ENCODE data around the gene DNAJB11.
A peak's percentile ranks its signal among the peaks of the same experiment; 100 is the strongest.
"Not testable (repeated sequence)": the region's sequence is repeated elsewhere in the genome, so short reads cannot be mapped to it uniquely, and the experiment has no call there.

The DNAJB11 gene

DNA sequence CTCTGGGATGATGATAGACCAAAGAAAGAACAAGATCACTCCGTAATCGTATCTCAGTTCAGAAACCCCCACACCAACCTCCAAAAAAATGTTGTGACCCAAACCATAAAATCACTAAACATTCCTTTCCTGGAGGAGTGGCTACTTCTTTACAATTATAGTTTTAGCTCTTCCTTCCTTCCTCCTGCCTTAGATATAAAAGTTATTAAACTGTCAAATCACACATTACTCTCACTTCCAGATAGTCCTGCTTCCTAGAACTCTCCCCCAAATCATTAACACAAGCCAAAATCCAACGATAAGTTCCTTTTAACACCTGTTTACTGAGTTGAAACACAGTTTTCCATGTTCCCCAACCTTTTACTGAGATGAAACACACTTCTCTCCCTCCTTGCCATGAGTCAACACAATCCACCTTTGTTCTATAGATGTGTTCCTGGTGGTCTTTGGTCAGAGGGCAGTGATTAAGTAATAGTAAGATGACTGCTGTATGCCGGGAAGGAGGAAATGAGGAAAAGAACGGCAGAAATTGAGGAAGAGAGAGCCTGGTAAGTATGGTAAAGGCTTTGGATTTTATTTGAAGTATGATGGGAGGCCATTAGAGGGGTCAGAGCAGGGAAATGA lies 18.0 kb upstream of the DNAJB11 start:
- no peak for DNase-seq

DNA sequence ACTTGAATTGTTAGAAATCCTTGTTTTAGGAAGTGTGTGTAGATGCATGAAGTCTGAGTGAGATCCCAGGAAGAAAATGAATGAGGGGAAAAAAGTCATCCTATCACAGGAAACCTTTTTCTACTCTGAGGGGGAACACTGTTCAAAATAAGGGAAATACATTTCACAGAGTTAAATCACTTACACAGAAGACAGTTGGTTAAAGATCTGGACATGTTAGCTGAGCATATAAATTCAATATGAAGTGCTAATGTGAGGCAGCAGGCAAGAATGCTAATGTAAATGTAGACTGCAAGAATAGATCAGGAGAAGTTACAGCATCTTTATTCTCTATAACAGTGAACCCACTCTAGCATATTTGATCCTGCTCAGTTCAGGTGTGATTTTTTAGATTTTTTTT lies 5.9 kb upstream of the DNAJB11 start:
- no peak for DNase-seq

DNA sequence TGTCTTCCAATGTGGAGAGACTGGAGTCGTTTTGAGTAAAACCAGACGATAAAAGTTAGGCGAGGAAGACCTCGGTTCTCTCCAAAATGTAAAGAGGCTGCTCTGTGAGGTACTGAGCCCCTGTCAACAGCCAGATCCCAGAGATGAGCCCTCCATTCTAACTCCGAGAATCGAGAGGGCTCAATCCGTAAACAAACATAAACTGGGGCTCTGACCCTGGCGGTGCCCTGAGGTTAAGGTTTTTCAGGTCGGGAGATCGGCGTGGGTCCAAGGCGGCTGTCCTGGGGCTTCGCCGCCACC lies 3.8 kb upstream of the DNAJB11 start:
- DNase-seq = no peak

DNA sequence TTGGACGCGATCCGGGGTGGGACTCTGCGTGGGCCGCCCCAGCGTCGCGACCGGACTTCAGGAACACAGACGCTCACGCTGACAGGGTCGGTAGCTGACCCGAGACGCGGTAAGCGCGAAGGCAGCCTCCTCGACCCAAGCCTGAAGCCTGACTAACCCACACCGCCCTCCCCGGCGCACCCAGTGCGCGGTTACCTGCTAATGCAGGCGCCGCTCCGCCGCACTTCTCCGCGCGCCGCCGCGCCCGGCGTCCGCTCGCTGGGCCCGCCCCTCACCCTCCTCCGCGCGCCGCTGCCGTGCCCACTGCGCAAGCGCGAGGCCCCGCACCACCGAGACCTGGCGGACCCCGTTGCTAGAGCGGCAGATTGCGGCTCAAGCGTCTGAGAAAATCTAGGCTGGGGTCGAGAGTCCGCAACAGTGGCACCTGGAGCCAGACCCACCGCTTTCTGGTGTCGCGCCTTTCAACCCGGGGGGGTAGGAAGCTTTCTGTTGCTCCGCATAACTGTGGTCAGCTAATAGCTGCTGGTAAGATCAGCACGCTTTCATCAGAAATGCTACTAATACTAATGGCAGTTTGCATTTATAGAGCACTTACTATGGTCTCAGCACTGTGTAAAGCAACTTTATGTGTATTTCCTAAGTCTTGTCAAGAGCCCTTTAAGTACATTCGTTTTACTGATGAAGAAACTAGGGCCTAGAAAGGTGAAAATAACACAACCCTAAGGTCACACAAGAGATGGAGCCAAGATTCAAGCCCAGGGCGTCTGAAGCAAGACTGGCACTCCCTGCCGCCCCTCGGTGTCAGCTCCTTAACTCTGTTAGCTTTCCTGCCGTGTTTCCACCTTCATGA lies 3.2 kb upstream of the DNAJB11 start, which contains the start of gene TBCCD1:
TBCCD1 (minus strand) TSS at position 268 of the 850 bp plus-strand sequence. CDS start 3,010 bp downstream, outside the sequence.
- DNase-seq = peak; percentile 94

DNA sequence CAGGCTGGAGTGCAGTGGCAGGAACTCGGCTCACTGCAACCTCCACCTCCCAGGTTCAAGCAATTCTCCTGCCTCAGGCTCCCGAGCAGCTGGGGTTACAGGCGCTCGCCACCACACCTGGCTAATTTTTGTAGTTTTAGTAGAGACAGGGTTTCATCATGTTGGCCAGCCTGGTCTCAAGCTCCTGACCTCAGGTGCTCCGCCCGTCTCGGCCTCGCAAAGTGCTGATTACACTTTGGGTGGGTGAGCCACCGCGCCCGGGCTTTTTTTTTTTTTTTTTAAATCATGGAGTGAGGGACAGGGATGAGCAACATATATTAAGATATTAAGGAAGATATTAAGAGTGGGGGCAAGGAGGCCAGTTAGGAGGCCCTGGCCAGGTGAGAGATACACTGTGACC lies 1.2 kb upstream of the DNAJB11 start:
- DNase-seq = not testable (repeated sequence)

DNA sequence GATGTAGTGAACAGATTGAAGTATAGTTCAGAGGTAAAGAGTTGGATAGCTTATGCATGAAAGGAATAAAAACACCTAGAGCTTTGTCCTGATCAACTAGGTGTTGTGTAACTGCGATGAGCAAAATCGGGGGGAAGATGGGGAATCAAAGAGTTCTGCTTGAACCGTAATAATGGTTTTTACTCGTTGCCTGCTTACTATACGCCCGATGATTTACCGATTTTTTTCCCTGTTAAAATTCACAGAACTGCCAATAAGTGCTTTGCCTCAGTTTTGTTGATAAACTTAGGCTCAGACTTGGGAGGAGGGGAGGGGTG lies 783 bp upstream of the DNAJB11 start:
- no peak for DNase-seq

DNA sequence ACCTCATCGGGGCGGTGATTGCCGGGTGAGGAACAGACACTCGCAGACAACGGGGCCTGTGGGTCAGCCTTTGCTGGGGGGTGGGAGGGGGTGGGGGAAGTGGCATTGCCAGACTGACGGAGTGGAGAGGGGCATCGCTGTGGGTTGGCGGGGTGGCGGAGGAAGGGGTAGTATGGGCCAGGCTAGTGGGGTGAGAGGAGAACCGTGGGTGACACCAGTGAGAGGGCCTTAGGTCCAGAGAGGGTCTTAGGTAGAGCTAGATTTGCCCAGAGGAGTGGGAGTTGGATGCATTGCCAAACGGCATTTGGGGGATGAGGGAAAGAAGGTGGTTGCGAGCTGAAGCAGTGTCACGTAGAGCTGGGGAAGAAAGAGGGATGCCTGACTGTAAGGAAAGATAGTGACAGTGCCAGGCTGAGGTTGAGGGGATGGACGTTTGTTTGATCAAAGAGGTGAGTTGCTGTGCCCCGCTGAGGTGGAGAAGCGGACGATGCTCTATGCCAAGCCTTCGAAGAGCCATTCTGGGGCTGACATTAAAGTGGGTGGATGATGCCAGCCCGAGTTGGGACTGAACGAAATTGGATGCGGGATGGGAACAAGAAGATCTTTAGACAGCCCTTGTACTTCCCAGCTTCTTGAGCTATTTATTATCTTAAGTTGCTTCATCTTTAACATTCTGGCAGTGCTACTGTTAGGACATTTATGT lies 572 bp downstream of the DNAJB11 start:
- DNase-seq = no peak

DNA sequence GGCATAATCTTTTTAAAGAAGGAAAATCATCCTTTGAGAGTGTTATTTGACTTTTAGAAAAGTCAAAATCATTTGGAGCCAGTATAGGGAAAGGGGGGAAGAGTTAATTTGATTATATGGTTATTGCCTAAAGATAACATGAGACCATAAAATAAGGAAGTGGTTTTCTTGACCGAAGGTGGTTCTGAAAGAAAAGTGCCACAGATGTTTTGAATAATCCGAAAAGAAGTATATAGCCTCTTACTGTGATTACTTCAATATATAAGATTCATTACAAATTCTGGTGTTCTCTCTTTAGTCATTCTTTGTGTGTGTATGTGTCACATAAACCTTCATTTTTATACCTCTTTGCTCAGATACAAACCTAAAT lies 1.1 kb downstream of the DNAJB11 start:
- no peak for DNase-seq

DNA sequence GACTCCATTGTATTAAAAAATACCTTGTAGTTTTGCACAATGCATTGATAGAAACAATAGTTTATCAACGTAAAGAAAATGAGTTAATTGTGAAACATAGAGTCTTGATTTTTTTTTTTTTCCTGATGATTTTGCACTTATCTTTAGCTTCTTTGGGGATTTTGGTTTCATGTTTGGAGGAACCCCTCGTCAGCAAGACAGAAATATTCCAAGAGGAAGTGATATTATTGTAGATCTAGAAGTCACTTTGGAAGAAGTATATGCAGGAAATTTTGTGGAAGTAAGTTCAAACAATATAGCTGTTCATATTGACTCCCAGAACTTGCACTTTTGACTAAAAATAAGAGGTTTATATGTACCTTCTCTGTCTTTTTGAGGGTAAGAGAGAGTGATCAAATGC lies 7.0 kb downstream of the DNAJB11 start:
- no peak for DNase-seq

DNA sequence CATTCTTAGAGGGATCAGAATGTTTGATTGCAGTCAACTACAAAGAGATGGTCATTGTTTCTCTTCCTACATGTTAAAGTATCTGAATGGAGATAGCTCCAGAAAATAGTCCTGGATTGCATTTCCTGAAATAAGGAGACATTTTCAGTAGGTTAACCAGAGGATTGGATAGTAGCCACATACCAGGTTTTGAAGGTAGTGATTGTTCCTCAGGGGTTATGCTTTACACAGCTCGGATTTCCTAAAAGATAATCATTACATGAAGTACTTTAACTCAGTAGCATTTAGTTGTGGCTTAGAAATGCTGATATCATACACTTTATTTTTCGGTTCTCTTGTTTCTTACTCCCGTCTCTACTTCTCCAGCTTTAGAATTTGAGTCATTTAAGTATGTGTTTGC lies 10.3 kb downstream of the DNAJB11 start:
- no peak for DNase-seq

DNA sequence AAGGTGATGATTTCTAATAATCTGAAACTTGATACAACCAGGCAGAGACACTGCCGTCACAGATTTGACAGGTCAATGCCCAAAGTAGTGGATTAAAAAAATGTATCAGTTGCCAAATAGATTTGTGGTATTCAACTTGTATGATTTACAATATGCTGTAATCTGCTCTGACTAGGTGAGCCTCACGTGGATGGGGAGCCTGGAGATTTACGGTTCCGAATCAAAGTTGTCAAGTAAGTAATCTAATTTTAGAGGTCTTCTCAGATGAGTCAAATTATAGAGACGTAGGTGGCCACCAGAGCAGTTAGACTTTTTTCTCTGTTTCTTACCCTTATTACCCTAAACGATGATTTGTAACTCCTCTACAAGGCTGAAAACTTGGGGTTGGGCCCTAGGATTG lies 12.0 kb downstream of the DNAJB11 start:
- no peak for DNase-seq

DNA sequence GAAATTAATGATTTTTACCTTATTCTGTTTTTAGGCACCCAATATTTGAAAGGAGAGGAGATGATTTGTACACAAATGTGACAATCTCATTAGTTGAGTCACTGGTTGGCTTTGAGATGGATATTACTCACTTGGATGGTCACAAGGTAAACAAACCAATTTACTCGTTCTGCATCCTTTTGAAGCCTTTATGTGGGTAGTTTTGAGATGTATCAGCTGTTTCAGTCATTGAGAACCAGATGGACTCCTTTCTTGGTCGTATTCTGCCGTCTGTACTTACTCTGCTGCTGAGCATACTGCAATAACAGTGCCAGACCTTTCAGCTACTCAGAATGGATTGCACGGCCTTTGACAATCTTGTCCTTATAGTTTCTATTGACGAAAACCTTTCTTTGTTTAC lies 13.3 kb downstream of the DNAJB11 start:
- no peak for DNase-seq

DNA sequence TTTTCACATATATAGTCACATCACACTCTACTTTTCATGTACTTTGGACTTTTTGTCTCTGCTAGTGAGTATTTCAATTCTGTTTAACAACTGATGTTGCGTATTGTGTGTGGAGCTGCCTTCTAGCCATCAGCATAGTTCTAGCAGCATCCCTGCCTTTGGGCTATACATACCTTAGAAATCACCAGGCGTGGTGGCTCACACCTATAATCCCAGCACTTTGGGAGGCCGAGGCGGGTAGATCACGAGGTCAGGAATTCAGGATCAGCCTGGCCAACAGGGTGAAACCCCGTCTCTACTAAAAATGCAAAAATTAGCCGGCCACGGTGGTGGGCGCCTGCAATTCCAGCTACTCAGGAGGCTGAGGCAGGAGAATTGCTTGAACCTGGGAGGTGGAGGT lies 15.7 kb downstream of the DNAJB11 start:
- DNase-seq = not testable (repeated sequence)

DNA sequence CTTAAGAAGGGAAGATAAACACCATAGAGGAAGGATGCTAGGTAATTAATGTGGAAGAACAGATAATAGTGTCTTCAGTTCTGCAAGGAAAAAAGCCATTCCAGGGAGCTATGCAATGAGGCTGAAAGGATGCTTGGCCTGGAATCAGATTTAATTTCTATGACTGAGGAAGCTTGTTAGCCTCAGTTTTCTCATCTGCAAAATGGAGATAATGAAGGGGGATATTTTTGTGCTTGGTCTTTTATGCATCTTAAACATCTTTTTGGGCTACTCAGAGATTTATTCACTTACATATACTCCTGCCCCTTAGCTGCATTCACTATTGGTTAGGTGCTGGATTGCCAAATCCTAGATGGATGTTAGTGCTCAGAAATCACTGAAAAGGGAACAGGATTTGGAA lies 16.7 kb downstream of the DNAJB11 start:
- no peak for DNase-seq

DNA sequence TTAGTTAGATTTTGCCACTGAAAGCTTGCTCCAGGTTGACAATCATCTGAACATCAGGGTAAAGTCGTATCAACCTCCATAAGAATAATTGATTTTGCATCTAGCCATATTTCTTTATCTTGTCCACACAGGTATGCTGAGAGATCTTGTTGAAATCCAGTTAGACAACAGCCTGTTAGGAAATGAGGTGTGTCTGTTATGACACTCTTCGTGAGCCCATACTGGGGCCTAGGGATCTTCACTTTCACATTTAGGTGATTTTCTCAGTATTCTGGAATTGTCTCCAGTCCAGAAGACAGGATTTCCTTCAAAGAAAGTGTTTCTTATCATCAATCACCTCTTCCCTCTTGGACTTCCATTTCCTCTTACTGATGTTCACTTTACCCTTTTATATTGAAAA lies 18.1 kb downstream of the DNAJB11 start:
- DNase-seq = no peak

DNA sequence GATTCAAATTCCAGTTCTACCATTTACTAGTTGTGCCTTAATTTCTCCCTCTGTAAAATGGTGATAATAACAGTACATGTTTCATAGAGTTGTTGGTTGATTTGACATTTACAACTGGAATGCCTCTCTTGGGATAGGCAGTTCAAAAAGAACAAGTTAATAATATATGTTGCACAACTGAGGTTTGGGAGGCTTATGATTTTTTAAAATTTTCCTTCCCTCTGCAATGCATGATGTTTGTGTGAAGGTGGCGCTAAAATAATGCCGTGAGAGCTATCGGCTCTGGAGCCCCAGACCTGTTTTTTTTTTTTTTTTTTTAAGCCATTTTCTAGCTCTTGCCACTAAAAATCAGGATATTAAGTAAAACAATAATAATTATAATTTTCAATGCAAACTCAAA lies 18.6 kb downstream of the DNAJB11 start:
- no peak for DNase-seq

DNA sequence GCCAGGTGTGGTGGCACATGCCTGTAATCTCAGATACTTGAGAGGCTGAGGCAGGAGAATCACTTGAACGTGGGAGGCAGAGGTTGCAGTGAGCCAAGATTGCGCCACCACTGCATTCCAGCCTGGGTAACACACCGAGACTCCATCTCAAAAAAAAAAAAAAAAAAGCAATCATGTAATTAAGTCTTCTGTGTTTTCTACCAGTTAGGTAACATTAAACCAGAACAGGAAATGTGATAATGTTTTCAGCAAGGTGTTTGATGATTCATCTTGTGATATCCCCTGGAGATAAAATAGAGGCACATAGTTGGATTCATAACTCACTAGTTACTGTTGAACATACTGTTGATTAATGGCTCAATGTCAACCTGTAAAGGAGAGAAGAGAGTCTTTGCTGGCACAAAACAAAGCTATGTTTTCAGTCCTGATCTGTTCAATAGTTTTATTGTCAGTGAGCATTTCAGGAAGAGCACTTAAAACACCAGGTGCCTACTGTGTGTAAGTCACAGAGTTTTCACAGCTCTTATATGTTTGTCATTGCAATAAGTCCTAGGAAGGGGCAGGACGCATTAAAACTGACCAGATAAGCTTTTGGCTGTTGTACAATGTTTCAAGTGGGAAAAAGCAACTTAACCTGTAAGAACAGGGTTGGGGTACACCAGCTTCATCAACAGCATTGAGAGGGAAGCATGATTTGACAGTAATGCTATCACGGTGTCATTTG lies 19.5 kb downstream of the DNAJB11 start:
- DNase-seq = no peak

DNA sequence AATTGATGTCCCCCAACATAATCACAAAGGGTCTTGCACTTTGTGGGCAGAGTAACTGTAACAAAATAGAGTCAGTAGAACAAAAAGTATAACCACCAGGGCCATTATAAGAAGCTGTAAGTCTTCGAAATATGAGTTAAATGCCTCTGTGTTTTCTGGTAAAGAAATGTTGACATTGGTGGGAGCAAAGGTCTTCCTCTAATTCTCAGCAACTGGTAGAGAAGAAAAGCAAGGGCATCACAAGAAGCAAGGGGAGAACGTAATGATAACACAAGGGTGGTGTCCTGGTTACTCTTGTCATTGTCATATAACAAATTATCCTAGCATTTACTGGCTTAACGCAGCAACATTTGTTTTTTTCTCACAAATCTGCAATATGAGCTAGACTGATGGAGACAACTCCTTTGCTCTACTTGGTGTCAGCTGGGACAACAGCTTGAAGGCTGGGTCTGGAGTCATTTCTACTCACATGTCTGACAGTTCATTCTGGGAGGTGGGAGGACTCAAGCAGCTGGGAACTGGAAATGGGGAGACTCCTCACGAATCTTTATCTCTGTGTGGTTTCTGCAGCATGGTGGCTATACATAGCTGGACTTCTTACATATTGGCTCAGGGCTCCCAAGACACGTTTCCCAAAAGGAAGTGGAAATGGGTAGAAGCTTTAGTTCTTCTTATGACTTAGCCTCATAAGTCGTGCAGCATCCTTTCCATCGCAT lies 20.2 kb downstream of the DNAJB11 start:
- DNase-seq = no peak

DNA sequence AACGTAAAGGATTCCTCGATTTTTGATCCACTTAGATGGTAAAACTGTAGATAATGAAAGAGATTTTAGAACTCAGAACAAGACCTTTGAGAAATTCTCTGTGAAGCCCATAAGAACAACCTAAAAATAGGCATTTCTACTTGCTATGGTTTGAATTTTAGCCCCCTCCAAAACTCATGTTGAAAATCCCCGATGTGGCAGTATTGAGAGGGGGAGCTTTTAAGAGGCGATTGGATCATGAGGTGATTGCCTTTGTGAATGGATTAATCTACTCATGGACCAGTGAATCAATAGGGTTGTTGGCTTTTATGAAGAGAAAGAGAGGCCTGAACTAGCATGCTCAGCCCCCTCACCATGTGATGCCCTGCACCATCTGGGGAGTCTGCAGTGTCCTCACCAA lies 22.2 kb downstream of the DNAJB11 start:
- no peak for DNase-seq

DNA sequence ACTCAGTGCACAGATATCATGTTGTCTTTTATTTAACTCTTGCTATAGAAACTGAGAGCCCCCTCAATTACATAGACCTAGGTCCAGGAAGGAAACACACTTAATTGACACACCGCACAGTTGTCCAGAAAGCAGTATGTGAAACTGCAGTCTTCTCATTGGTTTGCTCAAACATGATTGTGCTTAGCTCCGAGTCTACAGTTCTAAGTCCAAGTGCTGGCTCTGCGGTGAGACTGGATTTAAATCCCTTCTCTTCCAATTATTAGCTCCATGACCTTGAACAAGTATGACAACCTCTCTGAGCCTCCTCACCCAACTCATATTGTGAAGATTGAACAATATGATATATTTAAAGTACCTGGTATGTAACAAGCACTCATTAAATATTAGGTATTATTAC lies 23.3 kb downstream of the DNAJB11 start:
- no peak for DNase-seq

DNA sequence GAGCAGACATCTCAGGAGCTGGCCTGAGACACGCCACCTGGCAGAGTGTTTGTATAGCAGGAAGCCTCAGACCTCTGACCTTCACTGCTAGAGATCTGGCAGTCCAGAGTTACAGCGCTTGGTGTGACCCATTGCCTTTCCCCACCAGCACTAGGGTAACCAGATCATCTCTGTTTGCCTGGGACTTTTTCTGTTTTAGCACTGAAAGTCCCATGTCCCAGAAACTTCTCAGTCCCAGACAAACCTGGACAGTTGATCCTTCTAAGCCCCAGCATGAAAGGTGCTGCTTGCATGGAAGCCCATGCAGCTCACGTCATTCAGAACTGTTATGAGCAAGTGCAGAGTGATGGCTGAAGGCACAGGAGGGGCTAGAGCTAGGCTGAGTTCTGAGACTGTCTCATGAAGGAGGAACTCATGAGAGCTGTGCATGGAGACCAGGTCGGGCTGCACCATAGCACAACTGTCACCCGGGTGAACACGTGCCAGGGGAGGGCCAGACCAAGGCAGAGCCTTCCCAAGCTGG lies 24.1 kb downstream of the DNAJB11 start:
- DNase-seq = no peak

DNA sequence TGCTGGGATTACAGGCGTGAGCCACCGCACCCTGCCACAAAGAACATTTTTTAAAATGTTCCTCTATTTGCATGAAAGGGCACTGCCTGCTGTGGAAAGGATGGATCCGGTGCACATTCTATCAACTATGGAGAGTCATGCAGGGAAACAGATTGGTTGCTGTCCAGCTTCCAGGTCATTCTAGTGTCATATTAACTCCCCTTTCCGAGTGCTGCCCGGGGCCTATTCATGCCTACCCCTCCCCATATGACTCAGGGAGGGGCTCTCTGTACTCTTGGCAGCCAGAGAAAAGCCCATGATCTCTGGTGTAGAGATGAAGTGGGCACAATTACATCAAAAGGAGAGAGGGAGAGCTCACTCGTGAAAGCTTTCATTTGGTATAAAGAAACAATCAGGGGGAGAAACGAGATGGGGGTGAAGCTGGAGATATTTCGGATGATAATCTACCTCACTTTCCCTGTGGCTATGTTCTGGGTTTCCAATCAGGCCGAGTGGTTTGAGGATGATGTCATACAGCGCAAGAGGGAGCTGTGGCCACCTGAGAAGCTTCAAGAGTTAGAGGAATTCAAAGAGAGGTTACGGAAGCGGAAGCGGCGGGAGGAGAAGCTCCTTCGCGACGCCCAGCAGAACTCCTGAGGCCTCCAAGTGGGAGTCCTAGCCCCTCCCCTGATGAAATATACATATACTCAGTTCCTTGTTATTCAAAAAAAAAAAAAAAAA lies 26.2 kb downstream of the DNAJB11 start:
- DNase-seq = no peak

Data from activated CD4-positive, alpha-beta T cell treated with anti-CD3 and anti-CD28 coated beads for 1 hour (primary cell).